HCT116 (cell line): ENCODE measurements around the gene GRAMD2A.

Source experiments
- CTCF ChIP-seq, 3 experiments: fragments of 200-600 bp in 1 of 3; sonication (generic) in 1 of 3; IDR thresholded peaks in 2 of 3; conservative IDR thresholded peaks in 1 of 3; 2 replicates each; pipeline ENCODE4 v1.5.1; 2012 to 2017; ENCODE audit warnings: low read depth in 2 of 3, low read length in 2 of 3, antibody characterized with exemption in 1 of 3, borderline replicate concordance in 1 of 3, control low read depth in 1 of 3, mild to moderate bottlenecking in 1 of 3, mixed read lengths in 1 of 3, mixed run types in 1 of 3, moderate library complexity in 1 of 3; ENCODE audit not compliant: insufficient read depth in 1 of 3
- POLR2A ChIP-seq: IDR thresholded peaks from 2 replicates; pipeline ENCODE4 v1.7.0; 2011; ENCODE audit warnings: borderline replicate concordance; ENCODE audit not compliant: insufficient read depth, insufficient read length; ENCODE audit errors: extremely low read depth

GRCh38 chr15:72239652-72240051, 42.1 kb upstream of the GRAMD2A start:
- TF ChIP-seq CTCF (IDR thresholded peaks at IDR 0.05 in 2 of 3, conservative IDR thresholded peaks at IDR 0.05 in 1 of 3; ENCODE audit: borderline replicate concordance in 1 of 3, insufficient read depth in 1 of 3, low read depth in 2 of 3, low read length in 2 of 3) (no peak), POLR2A (no peak)
